ENCODE measurements around the gene MTG1. TPM values are rescaled to one million over a fixed set of nuclear protein-coding genes. Genes with fewer than 3 reads are reported as not detected.

MTG1 gene
- total and polyA plus RNA-seq, 7 donors, result 14.0 to 63.6 (median 27.6) TPM

- no peak for DNase-seq
- no peak overlapping the region for H3K27ac ChIP-seq
- H3K4me3 ChIP-seq, result no peak overlapping the region
- H3K9me3 ChIP-seq, result no peaks in the 10 kb centered on the region
- H3K36me3 ChIP-seq, result no peaks in the 10 kb centered on the region
- no peaks in the 10 kb centered on the region for H3K4me1 ChIP-seq
- intact Hi-C loops (cut with DNase I), result no loop called here
- TF ChIP-seq POLR2A (IDR thresholded peaks at IDR 0.05), result no peak
- TF ChIP-seq EP300 (IDR thresholded peaks at IDR 0.05), result no peak
- TF ChIP-seq POLR2AphosphoS5 (IDR thresholded peaks at IDR 0.05), result no peak
- TF ChIP-seq CTCF (IDR thresholded peaks at IDR 0.05), result no peak
- WGBS, 2 donors, result 93 to 95% methylated on average over 14 of the region's 14 CpGs
- H3K27me3 ChIP-seq, result no peaks in the 10 kb centered on the region
Measured at GRCh38 chr10:133460208-133460769, 66.3 kb downstream of the MTG1 start.

- Histone ChIP-seq H3K9me3 (no peaks in the 10 kb centered on the region), H3K27me3 (no peaks in the 10 kb centered on the region), H3K27ac (no peak overlapping the region), H3K4me1 (no peaks in the 10 kb centered on the region), H3K36me3 (no peaks in the 10 kb centered on the region), H3K4me3 (no peak overlapping the region)
- WGBS, 2 donors, result 92 to 93% methylated on average over 7 of the region's 7 CpGs
- TF ChIP-seq POLR2A (IDR thresholded peaks at IDR 0.05) (no peak), EP300 (IDR thresholded peaks at IDR 0.05) (no peak), CTCF (IDR thresholded peaks at IDR 0.05) (no peak), POLR2AphosphoS5 (IDR thresholded peaks at IDR 0.05) (no peak)
- no peak for DNase-seq
- intact Hi-C loops (cut with DNase I), result no loop called here
Measured at GRCh38 chr10:133461027-133461426, 67.1 kb downstream of the MTG1 start.

GRCh38 chr10:133461841-133462240, 67.9 kb downstream of the MTG1 start:
- WGBS, 2 donors, result 69 to 78% methylated on average over 8 of the region's 8 CpGs
- Histone ChIP-seq H3K27me3 (no peaks in the 10 kb centered on the region), H3K4me1 (no peaks in the 10 kb centered on the region), H3K27ac (no peak overlapping the region), H3K4me3 (no peak overlapping the region), H3K36me3 (no peaks in the 10 kb centered on the region), H3K9me3 (no peaks in the 10 kb centered on the region)
- no peak for DNase-seq
- intact Hi-C loops (cut with DNase I), result no loop called here
- TF ChIP-seq POLR2A (IDR thresholded peaks at IDR 0.05) (no peak), EP300 (IDR thresholded peaks at IDR 0.05) (no peak), POLR2AphosphoS5 (IDR thresholded peaks at IDR 0.05) (no peak), CTCF (IDR thresholded peaks at IDR 0.05) (no peak)

GRCh38 chr10:133462512-133463305, 68.8 kb downstream of the MTG1 start:
- Histone ChIP-seq H3K36me3 (peaks cover 0 to under 1% (median 0%) of the 10 kb centered on the region in 4 donors), H3K9me3 (no peaks in the 10 kb centered on the region), H3K27me3 (no peaks in the 10 kb centered on the region), H3K27ac (no peak overlapping the region), H3K4me3 (no peak overlapping the region), H3K4me1 (no peaks in the 10 kb centered on the region)
- no peak for DNase-seq
- intact Hi-C loops (cut with DNase I), result no loop called here
- no peak for TF ChIP-seq POLR2AphosphoS5 (IDR thresholded peaks at IDR 0.05)
- TF ChIP-seq POLR2A (IDR thresholded peaks at IDR 0.05), result no peak
- TF ChIP-seq EP300 (IDR thresholded peaks at IDR 0.05), result no peak
- TF ChIP-seq CTCF (IDR thresholded peaks at IDR 0.05), result no peak
- 89 to 90% methylated on average over 10 of the region's 10 CpGs for WGBS, 2 donors

Data from sigmoid colon (tissue), 7 donors.